Measurements from ENCODE around the gene ESRP2. TPM values are rescaled to one million over a fixed set of nuclear protein-coding genes. Genes with fewer than 3 reads are reported as not detected.
A peak's percentile ranks its signal among the peaks of the same experiment; 100 is the strongest.

The ESRP2 gene
- total RNA-seq, 2 donors from 2014 or later, result 55.0 to 56.0 TPM

DNA sequence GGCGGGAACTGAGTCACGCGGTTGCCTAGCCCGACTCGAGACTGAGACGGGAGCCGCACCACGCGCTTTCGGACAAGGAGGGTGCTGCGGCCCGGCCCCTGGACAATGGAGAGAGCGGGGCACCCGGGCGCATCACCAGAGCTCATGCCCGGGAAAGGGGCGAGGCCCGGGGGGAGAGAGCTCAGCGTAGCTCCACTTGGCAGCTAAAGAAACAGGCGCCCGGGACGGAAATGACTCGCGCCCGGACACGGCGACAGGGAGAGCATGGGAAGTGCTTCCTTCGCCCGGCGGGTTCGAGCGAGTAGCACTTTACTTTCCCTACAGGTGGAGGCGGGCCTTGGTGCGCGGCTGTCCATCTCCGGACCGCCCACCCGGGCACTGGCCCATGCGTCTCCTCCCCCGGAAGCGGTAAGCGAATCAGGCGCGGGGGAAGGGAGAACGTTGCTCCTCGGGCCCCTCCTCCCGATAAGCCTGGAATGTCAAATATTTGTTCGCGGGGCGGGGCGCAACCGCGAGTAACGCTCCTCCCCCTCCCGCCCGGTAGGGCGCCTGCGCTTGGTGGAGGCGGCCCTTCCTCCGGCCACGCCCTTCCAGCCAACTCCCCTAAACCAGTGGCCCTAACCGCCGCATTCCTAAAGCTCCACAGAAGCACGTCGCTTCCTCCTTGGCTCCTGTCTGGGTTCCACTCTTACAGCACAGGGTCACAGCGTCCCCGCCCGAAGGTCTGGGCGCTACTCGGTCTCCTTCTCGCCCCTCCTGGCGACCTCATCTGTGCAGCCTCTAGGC is 1.5 kb upstream of the ESRP2 start:
- intact Hi-C loops (cut with DNase I), result loop anchor here (10.0 kb wide), 1 partner anchor 173 kb away; no protein-coding TSS in a partner anchor
- peak overlapping the region; percentile 98 to 99 (median 99) for H3K27ac ChIP-seq

DNA sequence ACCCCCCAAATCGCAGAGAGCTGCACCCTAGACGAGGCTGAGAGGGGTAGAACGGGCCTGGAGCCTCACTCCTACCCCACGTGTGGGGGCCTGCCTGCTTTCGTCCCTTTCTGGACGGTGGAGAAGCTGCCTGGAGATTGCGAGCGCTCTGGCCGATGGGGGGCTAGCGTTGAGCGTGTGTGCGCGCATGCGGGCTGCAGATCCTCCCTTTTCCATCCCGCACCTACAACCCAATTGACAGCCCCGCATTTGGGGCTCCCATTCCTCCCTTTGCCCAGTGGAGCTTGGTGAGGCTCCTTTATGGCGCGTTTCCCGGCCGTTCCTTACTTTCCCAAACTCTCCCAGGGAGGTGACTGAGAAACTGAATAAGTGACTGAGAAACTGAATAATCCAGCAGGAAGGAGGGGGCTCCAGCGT is 907 bp upstream of the ESRP2 start:
- TF ChIP-seq, protein P1, sequence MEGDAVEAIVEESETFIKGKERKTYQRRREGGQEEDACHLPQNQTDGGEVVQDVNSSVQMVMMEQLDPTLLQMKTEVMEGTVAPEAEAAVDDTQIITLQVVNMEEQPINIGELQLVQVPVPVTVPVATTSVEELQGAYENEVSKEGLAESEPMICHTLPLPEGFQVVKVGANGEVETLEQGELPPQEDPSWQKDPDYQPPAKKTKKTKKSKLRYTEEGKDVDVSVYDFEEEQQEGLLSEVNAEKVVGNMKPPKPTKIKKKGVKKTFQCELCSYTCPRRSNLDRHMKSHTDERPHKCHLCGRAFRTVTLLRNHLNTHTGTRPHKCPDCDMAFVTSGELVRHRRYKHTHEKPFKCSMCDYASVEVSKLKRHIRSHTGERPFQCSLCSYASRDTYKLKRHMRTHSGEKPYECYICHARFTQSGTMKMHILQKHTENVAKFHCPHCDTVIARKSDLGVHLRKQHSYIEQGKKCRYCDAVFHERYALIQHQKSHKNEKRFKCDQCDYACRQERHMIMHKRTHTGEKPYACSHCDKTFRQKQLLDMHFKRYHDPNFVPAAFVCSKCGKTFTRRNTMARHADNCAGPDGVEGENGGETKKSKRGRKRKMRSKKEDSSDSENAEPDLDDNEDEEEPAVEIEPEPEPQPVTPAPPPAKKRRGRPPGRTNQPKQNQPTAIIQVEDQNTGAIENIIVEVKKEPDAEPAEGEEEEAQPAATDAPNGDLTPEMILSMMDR (IDR thresholded peaks at IDR 0.05), result no peak
- intact Hi-C loops (cut with DNase I), result loop anchor here (10.0 kb wide), 1 partner anchor 172 kb away; no protein-coding TSS in a partner anchor
- 11 to 12% methylated on average over 12 to 21 of the region's 21 CpGs for WGBS, 2 donors
- Histone ChIP-seq H3K27me3 (no peaks in the 10 kb centered on the region), H3K27ac (peak overlapping the region; percentile 98 to 99 (median 99)), H3K4me3 (peak overlapping the region; percentile 12 to 13), H3K4me1 (peaks cover 53% of the 10 kb centered on the region), H3K9me3 (no peaks in the 10 kb centered on the region), H3K36me3 (replicated peaks in 1 of 2; ENCODE audit: insufficient read depth in 1 of 2, low read depth in 2 of 2) (peaks cover 7 to 11% of the 10 kb centered on the region in 2 donors)
- DNase-seq (peak in 1 of 4 donors; percentile 40), ATAC-seq (no peak)

More for the DNA sequence above, 1.5 kb upstream of the ESRP2 start:
- Histone ChIP-seq H3K9me3 (no peaks in the 10 kb centered on the region), H3K4me3 (peak overlapping the region; percentile 12 to 29), H3K27me3 (no peaks in the 10 kb centered on the region), H3K4me1 (peaks cover 51% of the 10 kb centered on the region), H3K36me3 (replicated peaks in 1 of 2; ENCODE audit: insufficient read depth in 1 of 2, low read depth in 2 of 2) (peaks cover 3 to 5% of the 10 kb centered on the region in 2 donors)
- ATAC-seq (peak; percentile 71), DNase-seq (peak; percentile 99)
- 0 to 1% methylated on average over 19 to 72 of the region's 72 CpGs for WGBS, 2 donors
- TF ChIP-seq POLR2A (IDR thresholded peaks at IDR 0.05), result peak; percentile 83 to 97 (median 97)
- TF ChIP-seq, protein P1 (IDR thresholded peaks at IDR 0.05), result peak in 2 of 7 experiments; percentile 12 to 26

DNA sequence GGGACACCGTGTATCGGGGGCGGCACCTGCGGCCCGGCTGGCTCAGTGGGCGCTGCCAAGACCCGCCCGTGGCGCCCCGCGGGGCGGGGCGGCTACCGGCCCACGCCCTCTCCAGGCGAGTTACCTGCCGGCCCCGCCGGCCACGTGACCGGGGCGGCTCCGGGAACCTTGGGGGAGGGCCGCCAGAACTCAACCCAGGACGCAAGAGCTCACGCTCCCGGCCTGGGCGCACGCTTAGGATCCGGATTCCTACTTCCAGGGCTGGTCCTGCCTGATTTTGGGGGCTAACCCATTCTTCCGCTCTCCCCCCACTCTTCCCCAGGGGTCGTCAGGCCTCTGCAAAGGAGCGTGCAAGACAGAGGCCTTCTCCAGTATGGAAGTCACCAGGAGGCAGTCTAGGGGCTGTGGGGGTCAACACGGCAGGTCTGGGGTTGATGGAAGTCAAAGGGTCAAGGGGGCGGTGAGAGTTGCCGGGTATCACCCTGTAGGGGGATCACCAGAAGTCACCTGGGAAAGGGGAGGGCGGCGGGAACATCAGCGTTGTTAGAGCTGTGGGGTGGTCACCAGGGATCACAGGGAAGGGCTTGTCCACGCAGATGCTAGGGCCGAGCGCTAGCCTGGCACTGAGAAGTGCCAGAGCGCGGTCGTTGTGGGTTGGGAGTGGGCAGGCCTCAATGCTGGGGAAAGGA is 354 bp upstream of the ESRP2 start:
- H3K9me3 ChIP-seq, result no peaks in the 10 kb centered on the region
- H3K4me3 ChIP-seq, result peak overlapping the region; percentile 13 to 23
- peaks cover 7 to 17% of the 10 kb centered on the region in 2 donors for H3K36me3 ChIP-seq (replicated peaks in 1 of 2; ENCODE audit: insufficient read depth in 1 of 2, low read depth in 2 of 2)
- H3K4me1 ChIP-seq, result peaks cover 53% of the 10 kb centered on the region
- peak; percentile 60 for ATAC-seq
- peak; percentile 90 to 99 (median 96) for TF ChIP-seq POLR2A (IDR thresholded peaks at IDR 0.05)
- TF ChIP-seq, protein P1 (IDR thresholded peaks at IDR 0.05), result peak in 1 of 7 experiments; percentile 10
- intact Hi-C loops (cut with DNase I), result loop anchor here (10.0 kb wide), 1 partner anchor 171 kb away; no protein-coding TSS in a partner anchor
- no peaks in the 10 kb centered on the region for H3K27me3 ChIP-seq
- peak overlapping the region; percentile 98 to 99 (median 99) for H3K27ac ChIP-seq
- 6 to 7% methylated on average over 9 to 44 of the region's 45 CpGs for WGBS, 2 donors
- DNase-seq, result peak; percentile 94 to 96 (median 95)

DNA sequence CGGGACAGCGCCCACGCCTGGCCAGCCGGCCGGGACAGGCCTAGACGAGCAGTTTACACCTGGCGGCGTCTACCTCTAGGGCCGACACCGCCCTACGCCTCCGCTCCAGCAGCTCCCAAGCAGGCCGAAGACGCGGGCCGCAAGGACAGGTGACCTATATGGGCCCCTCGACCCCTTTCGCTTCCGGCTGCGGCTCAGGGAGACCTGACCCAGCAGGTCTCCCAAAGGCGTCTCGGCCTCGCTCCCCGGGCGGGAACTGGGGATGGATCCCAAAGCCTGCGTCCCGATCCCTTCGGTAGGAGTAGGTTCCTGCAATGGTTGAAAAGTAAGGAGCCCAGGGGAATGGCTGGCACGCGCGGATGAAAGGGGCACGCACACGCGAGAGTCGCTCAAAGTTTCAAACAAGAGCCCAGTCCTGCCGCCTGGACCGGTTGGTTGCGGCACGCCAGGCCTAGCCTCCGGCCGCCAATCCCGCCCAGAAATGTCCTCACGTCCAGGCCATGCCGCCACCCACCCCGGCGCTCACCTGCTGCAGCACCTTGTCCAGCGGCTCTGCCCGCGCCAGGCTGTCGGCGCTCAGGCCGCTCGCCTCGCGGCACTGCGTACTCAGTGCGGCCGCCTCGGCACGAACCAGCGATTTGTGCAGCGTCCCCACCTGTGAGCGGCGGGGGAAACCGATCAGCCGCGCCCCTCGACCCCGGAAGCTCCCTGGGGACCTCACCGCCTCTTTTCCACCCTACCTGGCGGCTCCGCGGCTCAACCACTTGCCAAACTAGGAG is 630 bp downstream of the ESRP2 start:
- 7 to 16% methylated on average over 24 to 73 of the region's 73 CpGs for WGBS, 2 donors
- ATAC-seq, result peak; percentile 28
- peaks cover 53% of the 10 kb centered on the region for H3K4me1 ChIP-seq

More for the DNA sequence above, 630 bp downstream of the ESRP2 start:
- Histone ChIP-seq H3K27me3 (no peaks in the 10 kb centered on the region), H3K27ac (peak overlapping the region; percentile 98 to 99 (median 99)), H3K4me3 (peak overlapping the region; percentile 23 to 39), H3K9me3 (no peaks in the 10 kb centered on the region), H3K36me3 (replicated peaks in 1 of 2; ENCODE audit: insufficient read depth in 1 of 2, low read depth in 2 of 2) (peaks cover 7 to 25% of the 10 kb centered on the region in 2 donors)
- peak in 2 of 3 donors; percentile 59 to 86 for TF ChIP-seq POLR2A (IDR thresholded peaks at IDR 0.05)
- TF ChIP-seq, protein P1 (IDR thresholded peaks at IDR 0.05), result peak in 4 of 7 experiments; percentile 13 to 30 (median 15)
- intact Hi-C loops (cut with DNase I), result loop anchor here (10.0 kb wide), 1 partner anchor 170 kb away; no protein-coding TSS in a partner anchor
- peak; percentile 75 to 84 (median 78) for DNase-seq
